K562 (cell line): ENCODE results near the gene YY1AP1. TPM values are rescaled to one million over a fixed set of nuclear protein-coding genes. Genes with fewer than 3 reads are reported as not detected.

ENCODE experiments used
- BRF1 ChIP-seq: IDR thresholded peaks from 3 replicates; pipeline ENCODE4 v1.6.1; 2011; ENCODE audit warnings: borderline replicate concordance, mild to moderate bottlenecking; ENCODE audit not compliant: insufficient read length; ENCODE audit errors: extremely low read depth
- FOXM1 ChIP-seq, 2 experiments: fragments of 450-650 bp in 1 of 2; sonication (generic) in 1 of 2; formaldehyde crosslinking in 1 of 2; IDR thresholded peaks; 2 replicates each; pipeline versions ENCODE4 v1.6.1 to v1.9.0; 2017 to 2022; ENCODE audit warnings: low read depth in 2 of 2, mild to moderate bottlenecking in 2 of 2, missing genetic modification reagents in 1 of 2, moderate library complexity in 1 of 2
- GTF2F1 ChIP-seq: IDR thresholded peaks from 2 replicates; pipeline ENCODE4 v1.6.1; 2011; ENCODE audit warnings: low read depth, low read length, improper control_type of control experiment
- IFI16 ChIP-seq: fragments of 250-450 bp; sonication (Bioruptor Pico); IDR thresholded peaks from 2 replicates; pipeline ENCODE4 v2.1.2; 2022; ENCODE audit warnings: mild to moderate bottlenecking, inconsistent platforms
- KLF10 ChIP-seq: fragments of 250-450 bp; sonication (Bioruptor Pico); IDR thresholded peaks from 2 replicates; pipeline ENCODE4 v1.6.1; 2021; ENCODE audit warnings: matching md5 sums
- MAZ ChIP-seq, 2 experiments: fragments of 450-650 bp in 1 of 2; sonication (generic) in 1 of 2; formaldehyde crosslinking; IDR thresholded peaks in 1 of 2; conservative IDR thresholded peaks in 1 of 2; 2 replicates each; pipeline versions ENCODE4 v1.4.0 to v1.5.0; 2020; ENCODE audit warnings: mild to moderate bottlenecking in 1 of 2, missing genetic modification reagents in 1 of 2
- PML ChIP-seq: IDR thresholded peaks from 2 replicates; pipeline ENCODE4 v1.6.1; 2012; ENCODE audit warnings: low read length, inconsistent platforms
- POLR2AphosphoS5 ChIP-seq: IDR thresholded peaks from 2 replicates; pipeline ENCODE4 v1.6.1; 2011; ENCODE audit warnings: mild to moderate bottlenecking, low read depth, low read length, moderate library complexity; ENCODE audit not compliant: control insufficient read depth, insufficient read depth
- PPARD ChIP-seq: fragments of 250-450 bp; sonication (Bioruptor Pico); IDR thresholded peaks from 2 replicates; pipeline ENCODE4 v1.8.0; 2022; ENCODE audit warnings: inconsistent platforms, mild to moderate bottlenecking, moderate library complexity
- RBM17 ChIP-seq: fragments of 200-400 bp; formaldehyde crosslinking; IDR thresholded peaks from 2 replicates; pipeline ENCODE4 v1.6.1; 2017; ENCODE audit warnings: low read depth, mild to moderate bottlenecking, low read length, borderline replicate concordance
- RBM25 ChIP-seq: fragments of 200-400 bp; formaldehyde crosslinking; IDR thresholded peaks from 2 replicates; pipeline ENCODE4 v1.6.1; 2018; ENCODE audit warnings: low read length, low read depth, moderate library complexity; ENCODE audit not compliant: severe bottlenecking
- SP1 ChIP-seq: sonication (generic); formaldehyde crosslinking; IDR thresholded peaks from 2 replicates; pipeline ENCODE4 v1.8.1; 2022; ENCODE audit warnings: mild to moderate bottlenecking, missing genetic modification reagents
- STAG1 ChIP-seq: sonication (generic); formaldehyde crosslinking; IDR thresholded peaks from 2 replicates; pipeline ENCODE4 v1.5.0; 2020; ENCODE audit warnings: missing genetic modification reagents, borderline replicate concordance
- ZBTB1 ChIP-seq: sonication (generic); formaldehyde crosslinking; IDR thresholded peaks from 2 replicates; pipeline ENCODE4 v1.8.1; 2023; ENCODE audit warnings: missing genetic modification reagents, low read depth, mild to moderate bottlenecking, borderline replicate concordance
- ZNF124 ChIP-seq: sonication (generic); formaldehyde crosslinking; IDR thresholded peaks from 2 replicates; pipeline ENCODE4 v1.8.1; 2022; ENCODE audit warnings: missing genetic modification reagents
- ZNF165 ChIP-seq: fragments of 250-450 bp; sonication (Bioruptor Pico); IDR thresholded peaks from 2 replicates; pipeline ENCODE4 v1.4.0; 2020; ENCODE audit warnings: borderline replicate concordance
- ZNF282 ChIP-seq: sonication (generic); formaldehyde crosslinking; IDR thresholded peaks from 2 replicates; pipeline ENCODE4 v1.8.1; 2023; ENCODE audit warnings: missing genetic modification reagents
- ZNF79 ChIP-seq: fragments of 250-450 bp; sonication (Bioruptor Pico); IDR thresholded peaks from 2 replicates; pipeline ENCODE4 v1.4.0; 2020; ENCODE audit warnings: low read depth, mild to moderate bottlenecking, moderate library complexity
- polyA plus RNA-seq, 8 experiments: library from polyadenylated mRNA; depleted of rRNA in 4 of 8; stranded (reverse) in 5 of 8; unstranded in 3 of 8; fragments of >200 nt; fragmentation: Nextera tagmentation in 2 of 8; fragmentation: Illumina TruSeq in 1 of 8; extraction: Ambion mirVana in 2 of 8; extraction: Trizol in 1 of 8; gene quantifications; 2 replicates each; pipeline versions ENCODE4 v1.2.1 to v1.2.3, GENCODE V29; 2011 to 2014; ENCODE audit warnings: inconsistent platforms in 1 of 8, missing spikeins in 1 of 8
- total RNA-seq, 7 experiments: library from RNA; depleted of rRNA in 6 of 7; stranded (reverse); fragments of >200 nt in 6 of 7; fragmentation: Illumina TruSeq in 2 of 7; extraction: Trizol in 2 of 7; gene quantifications; 2 replicates each; pipeline versions ENCODE4 v1.2.1 to v1.2.3, GENCODE V29; 2011 to 2021; ENCODE audit warnings: low replicate concordance in 1 of 7
- TF ChIP-seq, protein P1 (sequence below): IDR thresholded peaks from 3 replicates; pipeline ENCODE4 v1.6.1; 2011; ENCODE audit warnings: borderline replicate concordance, mild to moderate bottlenecking, moderate library complexity; ENCODE audit not compliant: insufficient read length; ENCODE audit errors: extremely low read depth
- TF ChIP-seq, protein P2 (sequence below), 2 experiments: fragments of 250-450 bp in 1 of 2; fragments of 450-650 bp in 1 of 2; sonication (Bioruptor Pico) in 1 of 2; IDR thresholded peaks; 2 replicates each; pipeline versions ENCODE4 v1.6.1 to v1.8.0; 2016 to 2021; ENCODE audit warnings: mild to moderate bottlenecking in 2 of 2, moderate library complexity in 2 of 2, missing compliant biosample characterization in 1 of 2, missing genetic modification characterization in 1 of 2
- TF ChIP-seq, protein P3 (sequence below): IDR thresholded peaks from 2 replicates; pipeline ENCODE4 v1.6.1; 2011; ENCODE audit warnings: borderline replicate concordance, low read depth, mild to moderate bottlenecking, moderate library complexity, low read length; ENCODE audit not compliant: insufficient read depth, poor library complexity, severe bottlenecking
- TF ChIP-seq, protein P4 (sequence below): sonication (generic); formaldehyde crosslinking; IDR thresholded peaks from 2 replicates; pipeline ENCODE4 v1.9.0; 2022; ENCODE audit warnings: mild to moderate bottlenecking, missing genetic modification reagents

The YY1AP1 gene
- total and polyA plus RNA-seq, 9 of the 15 experiments (the other 6 are each of a cell fraction or from before 2014, with no cell fraction given): 18.4 to 90.7 (median 42.9) TPM

DNA sequence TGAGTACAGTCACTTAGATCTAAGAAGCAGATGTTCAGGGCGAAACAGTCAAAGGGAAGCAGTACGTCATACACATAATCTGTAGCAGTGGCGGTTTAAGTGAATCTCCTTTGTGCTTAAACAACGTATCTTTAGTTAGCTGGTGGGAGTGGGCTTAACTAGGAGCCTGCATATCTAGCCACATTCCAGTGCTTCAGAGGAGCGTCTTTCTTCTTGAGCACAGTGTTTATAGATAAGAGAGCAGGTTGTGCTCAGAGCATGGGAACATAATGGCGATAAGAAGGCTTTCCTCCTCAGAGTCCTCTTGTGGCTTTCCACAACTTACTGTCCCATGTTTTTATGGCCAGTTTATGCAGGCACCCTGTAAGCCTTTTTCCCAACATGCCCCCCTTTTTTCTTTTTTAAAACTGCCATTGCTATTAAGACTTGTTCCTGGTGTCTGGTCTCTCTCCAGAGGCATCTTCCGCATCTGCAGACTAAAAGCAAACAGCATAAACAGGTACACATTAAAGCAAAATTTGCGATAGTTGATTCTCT, 3.5 kb upstream of the YY1AP1 start (continued):
- TF ChIP-seq RBM17 (no peak), ZNF79 (CRISPR knock-in tag) (no peak), ZNF282 (CRISPR knock-in tag) (no peak), STAG1 (CRISPR knock-in tag) (no peak), MAZ (CRISPR knock-in tag; conservative IDR thresholded peaks at IDR 0.05 in 1 of 2, IDR thresholded peaks at IDR 0.05 in 1 of 2) (peak in 1 of 2 experiments; percentile 27; a peak in 1 of 4 replicates), IFI16 (CRISPR knock-in tag) (no peak), RBM25 (peak; percentile 32), POLR2AphosphoS5 (peak; percentile 90), SP1 (CRISPR knock-in tag) (peak; percentile 70), PML (peak; percentile 43; the same call in 1 of the 2 replicates), PPARD (CRISPR knock-in tag) (no peak), ZNF124 (no peak), BRF1 (no peak), ZBTB1 (CRISPR knock-in tag) (no peak), GTF2F1 (no peak), FOXM1 (IDR thresholded peaks at IDR 0.05; ENCODE audit: low read depth) (peak; percentile 50), FOXM1 (CRISPR knock-in tag; IDR thresholded peaks at IDR 0.05; ENCODE audit: low read depth) (no peak), KLF10 (CRISPR knock-in tag) (no peak), ZNF165 (CRISPR knock-in tag) (no peak)
- TF ChIP-seq, protein P1, sequence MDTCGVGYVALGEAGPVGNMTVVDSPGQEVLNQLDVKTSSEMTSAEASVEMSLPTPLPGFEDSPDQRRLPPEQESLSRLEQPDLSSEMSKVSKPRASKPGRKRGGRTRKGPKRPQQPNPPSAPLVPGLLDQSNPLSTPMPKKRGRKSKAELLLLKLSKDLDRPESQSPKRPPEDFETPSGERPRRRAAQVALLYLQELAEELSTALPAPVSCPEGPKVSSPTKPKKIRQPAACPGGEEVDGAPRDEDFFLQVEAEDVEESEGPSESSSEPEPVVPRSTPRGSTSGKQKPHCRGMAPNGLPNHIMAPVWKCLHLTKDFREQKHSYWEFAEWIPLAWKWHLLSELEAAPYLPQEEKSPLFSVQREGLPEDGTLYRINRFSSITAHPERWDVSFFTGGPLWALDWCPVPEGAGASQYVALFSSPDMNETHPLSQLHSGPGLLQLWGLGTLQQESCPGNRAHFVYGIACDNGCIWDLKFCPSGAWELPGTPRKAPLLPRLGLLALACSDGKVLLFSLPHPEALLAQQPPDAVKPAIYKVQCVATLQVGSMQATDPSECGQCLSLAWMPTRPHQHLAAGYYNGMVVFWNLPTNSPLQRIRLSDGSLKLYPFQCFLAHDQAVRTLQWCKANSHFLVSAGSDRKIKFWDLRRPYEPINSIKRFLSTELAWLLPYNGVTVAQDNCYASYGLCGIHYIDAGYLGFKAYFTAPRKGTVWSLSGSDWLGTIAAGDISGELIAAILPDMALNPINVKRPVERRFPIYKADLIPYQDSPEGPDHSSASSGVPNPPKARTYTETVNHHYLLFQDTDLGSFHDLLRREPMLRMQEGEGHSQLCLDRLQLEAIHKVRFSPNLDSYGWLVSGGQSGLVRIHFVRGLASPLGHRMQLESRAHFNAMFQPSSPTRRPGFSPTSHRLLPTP: no peak
- TF ChIP-seq, protein P2, sequence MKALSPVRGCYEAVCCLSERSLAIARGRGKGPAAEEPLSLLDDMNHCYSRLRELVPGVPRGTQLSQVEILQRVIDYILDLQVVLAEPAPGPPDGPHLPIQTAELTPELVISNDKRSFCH (CRISPR knock-in tag; IDR thresholded peaks at IDR 0.05): no peak
- TF ChIP-seq, protein P2 (tag; IDR thresholded peaks at IDR 0.05): 0 out of 2 replicates have a peak, but pooled peaks have one; percentile 78
- TF ChIP-seq, protein P3, sequence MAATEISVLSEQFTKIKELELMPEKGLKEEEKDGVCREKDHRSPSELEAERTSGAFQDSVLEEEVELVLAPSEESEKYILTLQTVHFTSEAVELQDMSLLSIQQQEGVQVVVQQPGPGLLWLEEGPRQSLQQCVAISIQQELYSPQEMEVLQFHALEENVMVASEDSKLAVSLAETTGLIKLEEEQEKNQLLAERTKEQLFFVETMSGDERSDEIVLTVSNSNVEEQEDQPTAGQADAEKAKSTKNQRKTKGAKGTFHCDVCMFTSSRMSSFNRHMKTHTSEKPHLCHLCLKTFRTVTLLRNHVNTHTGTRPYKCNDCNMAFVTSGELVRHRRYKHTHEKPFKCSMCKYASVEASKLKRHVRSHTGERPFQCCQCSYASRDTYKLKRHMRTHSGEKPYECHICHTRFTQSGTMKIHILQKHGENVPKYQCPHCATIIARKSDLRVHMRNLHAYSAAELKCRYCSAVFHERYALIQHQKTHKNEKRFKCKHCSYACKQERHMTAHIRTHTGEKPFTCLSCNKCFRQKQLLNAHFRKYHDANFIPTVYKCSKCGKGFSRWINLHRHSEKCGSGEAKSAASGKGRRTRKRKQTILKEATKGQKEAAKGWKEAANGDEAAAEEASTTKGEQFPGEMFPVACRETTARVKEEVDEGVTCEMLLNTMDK: no peak
- TF ChIP-seq, protein P4, sequence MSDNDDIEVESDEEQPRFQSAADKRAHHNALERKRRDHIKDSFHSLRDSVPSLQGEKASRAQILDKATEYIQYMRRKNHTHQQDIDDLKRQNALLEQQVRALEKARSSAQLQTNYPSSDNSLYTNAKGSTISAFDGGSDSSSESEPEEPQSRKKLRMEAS (CRISPR knock-in tag): peak; percentile 61; the same call in 1 of the 2 replicates
